Heart right ventricle (tissue), 16 donors: ENCODE data around the gene FOXC1. TPM values are rescaled to one million over a fixed set of nuclear protein-coding genes. Genes with fewer than 3 reads are reported as not detected.

Source experiments
- ATAC-seq, 8 donors: fragments of 200-7000 bp; cut with Tn5 transposase; one replicate each; pipeline ENCODE4 v1.9.1; 2020; ENCODE audit warnings: mild to moderate bottlenecking in 8 of 8, moderate library complexity in 8 of 8, moderate number of reproducible peaks in 1 of 8
- DNase-seq, 2 donors: peaks; one replicate each; pipeline ENCODE4 v3.0.0-alpha.2; 2020
- H3K27ac ChIP-seq, 10 donors: fragments of 200-600 bp; sonication (generic) in 2 of 10; one replicate each; pipeline versions ENCODE4 v1.5.0 to v1.8.0; 2020 to 2022; ENCODE audit warnings: mild to moderate bottlenecking in 3 of 10
- H3K27me3 ChIP-seq, 7 donors: fragments of 200-600 bp; one replicate each; pipeline ENCODE4 v1.8.0; 2021 to 2022; ENCODE audit warnings: mild to moderate bottlenecking in 2 of 7
- H3K36me3 ChIP-seq, 9 donors: fragments of 200-600 bp; sonication (generic) in 1 of 9; one replicate each; pipeline versions ENCODE4 v1.5.0 to v1.8.0; 2020 to 2022; ENCODE audit warnings: mild to moderate bottlenecking in 2 of 9
- H3K4me1 ChIP-seq, 9 donors: fragments of 200-600 bp; sonication (generic) in 1 of 9; one replicate each; pipeline versions ENCODE4 v1.5.0 to v1.8.0; 2020 to 2022; ENCODE audit warnings: mild to moderate bottlenecking in 4 of 9
- H3K4me3 ChIP-seq, 10 donors: fragments of 200-600 bp; sonication (generic) in 2 of 10; one replicate each; pipeline versions ENCODE4 v1.5.0 to v1.8.0; 2020 to 2022; ENCODE audit warnings: mild to moderate bottlenecking in 7 of 10, moderate library complexity in 2 of 10
- H3K9me3 ChIP-seq, 11 donors: fragments of 200-600 bp in 10 of 11; sonication (generic) in 2 of 11; one replicate each; pipeline versions ENCODE4 v1.5.0 to v1.8.0; 2013 to 2022; ENCODE audit warnings: mild to moderate bottlenecking in 2 of 11, control low read depth in 1 of 11, moderate library complexity in 1 of 11
- CTCF ChIP-seq, 9 donors: fragments of 200-600 bp; sonication (generic) in 2 of 9; IDR thresholded peaks; one replicate each; pipeline versions ENCODE4 v1.5.0 to v1.8.0; 2021 to 2022; ENCODE audit warnings: antibody characterized with exemption in 9 of 9, mild to moderate bottlenecking in 5 of 9, moderate library complexity in 1 of 9
- WGBS, 2 donors: extraction: QIAGEN DNeasy Blood & Tissue Kit; methylation state at CpG; one replicate each; pipeline ENCODE4 v1.1.7; 2013; ENCODE audit warnings: inconsistent platforms in 1 of 2; 5-methylcytosine and 5-hydroxymethylcytosine counted together
- intact Hi-C, 10 donors: fragments of 100-400 bp; cut with DNase I; formaldehyde crosslinking; loops; one replicate each; pipeline versions ENCODE4 v1.11.1 to v1.14.2; 2022
- polyA plus RNA-seq, 2 donors: library from polyadenylated mRNA; stranded (reverse); fragments of 200-250 nt; gene quantifications; one replicate each; pipeline ENCODE4 v1.2.3, GENCODE V29; 2013
- total RNA-seq, 10 donors: library from RNA; stranded (reverse); fragmentation: NEBNext Ultra II Directional in 3 of 10; extraction: Animal tissue kit (Norgen Biotek cat#: 25700) in 3 of 10; gene quantifications; one replicate each; pipeline versions ENCODE4 v1.2.1 to v1.2.4, GENCODE V29; 2021 to 2023
- donor health status: Arrhythmogenic right ventricular cardiomyopathy.
- donor health status: ischemic (EF 13 %, LVEDD 7.1; RV severe dilation, severe dysfunction).
- donor health status: healthy with polysubstance abuse.
- donor health status: DM: no; HTN: yes; CAD: no.
- donor health status: DM: no; HTN: no; CAD: no.
- donor health status: ischemic (EF 25% LVEDD 6.9; RV normal size, moderate dysfunction).
- donor health status: ischemic (EF 25% LVEDD 5.7; RV mildly dilated, moderate dysfunction).
- donor health status: healthy.
- donor health status: DM: yes; HTN: yes; CAD: no.
- donor health status: Ischemic cardiomyopathy.
- donor health status: ischemic (EF 35%, LVEDD 5.7; RV mildly dilated, moderate dysfunction).
- donor health status: nonischemic (EF 11% LVEDD 7.7; RV severe dilation, severe dysfunction).
- donor health status: DM: yes; HTN: yes; CAD: no.
- donor health status: PGD.
- donor health status: ischemic (EF 29% LVEDD 5.4; RV normal size, mild dysfunction).
- donor health status: nonischemic (EF 23%, LVEDD 6.1; RV moderate dilation, normal function).

Gene FOXC1
- total and polyA plus RNA-seq, 12 donors: 2.8 to 7.4 (median 4.0) TPM

DNA sequence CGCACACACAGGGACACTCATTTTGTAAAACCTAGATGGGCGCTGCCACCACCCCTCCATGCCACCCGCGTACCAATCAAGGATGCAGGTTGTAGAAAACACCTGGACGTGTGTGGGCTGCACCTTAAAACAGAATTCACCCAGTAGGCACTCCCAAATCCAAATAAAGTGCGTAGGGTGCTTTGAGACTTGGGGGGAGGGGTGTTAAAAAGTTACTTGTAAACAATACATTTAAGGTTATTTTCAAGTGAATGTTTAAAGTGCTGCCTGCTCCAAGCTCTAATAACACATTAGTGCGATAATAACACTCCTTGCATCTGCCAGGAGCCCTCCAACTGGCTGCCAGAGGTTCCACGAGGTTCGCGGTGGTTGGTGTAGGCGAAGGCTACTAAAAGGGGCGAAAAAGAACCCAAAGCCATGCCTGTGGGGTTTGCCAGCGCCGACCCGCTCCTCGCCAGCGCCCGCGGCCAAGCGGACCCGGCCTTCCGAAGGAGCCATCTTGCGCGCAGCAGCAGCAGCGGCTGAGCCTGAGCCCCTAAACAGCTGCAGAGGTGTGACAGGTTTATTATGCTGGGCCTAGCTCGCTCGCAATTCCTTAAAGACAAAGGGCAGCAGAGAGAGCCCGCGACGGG, 11.5 kb downstream of the FOXC1 start:
- Histone ChIP-seq H3K36me3 (no peaks in the 10 kb centered on the region), H3K27me3 (peaks cover 0 to 100% (median 52%) of the 10 kb centered on the region in 7 donors), H3K4me3 (no peak overlapping the region), H3K4me1 (peaks cover 0 to 38% (median 15%) of the 10 kb centered on the region in 9 donors), H3K9me3 (no peaks in the 10 kb centered on the region), H3K27ac (no peak overlapping the region)
- ATAC-seq: no peak
- TF ChIP-seq CTCF (IDR thresholded peaks at IDR 0.05): no peak
- WGBS, 2 donors: 83 to 85% methylated on average over 30 of the region's 30 CpGs
- intact Hi-C loops: loop anchor here in 1 of 10 donors (5.0 kb wide), 1 partner anchor 481 kb away; no protein-coding TSS in a partner anchor
- DNase-seq: no peak

DNA sequence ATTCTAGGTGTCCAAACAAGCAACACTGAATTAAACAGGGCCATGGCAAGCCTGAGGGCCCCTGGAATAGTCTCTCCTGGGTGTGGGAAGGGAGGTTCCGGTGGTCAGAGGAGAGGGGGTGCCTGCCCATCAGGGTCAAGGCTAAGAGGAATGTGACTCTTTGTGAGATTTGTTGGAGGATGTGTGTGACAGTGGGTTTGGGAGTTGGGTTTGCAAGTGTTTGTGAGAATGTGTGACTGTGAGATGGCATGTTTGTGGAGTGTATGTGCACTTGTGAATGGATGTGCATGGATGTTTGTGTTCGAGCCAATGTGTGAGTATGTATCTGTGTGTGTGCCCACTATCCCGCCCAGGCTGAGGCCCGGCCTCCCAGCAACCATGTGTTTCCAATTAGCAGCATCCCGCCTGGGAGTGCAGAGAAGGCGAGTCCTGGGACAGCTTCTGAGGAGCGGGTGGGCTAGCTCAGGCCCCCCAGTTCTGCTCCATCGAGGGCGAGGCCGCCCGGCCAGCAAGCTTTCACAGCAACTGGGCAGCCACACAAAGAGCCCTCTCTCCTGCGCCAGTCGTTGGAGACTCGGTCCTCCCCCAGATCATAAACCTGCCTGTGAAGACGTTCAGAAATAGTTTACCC, 12.6 kb downstream of the FOXC1 start:
- Histone ChIP-seq H3K27me3 (peaks cover 0 to 100% (median 58%) of the 10 kb centered on the region in 7 donors), H3K4me3 (no peak overlapping the region), H3K9me3 (no peaks in the 10 kb centered on the region), H3K36me3 (no peaks in the 10 kb centered on the region), H3K27ac (no peak overlapping the region), H3K4me1 (peaks cover 0 to 50% (median 26%) of the 10 kb centered on the region in 9 donors)
- DNase-seq: no peak
- intact Hi-C loops: loop anchor here in 1 of 10 donors (5.0 kb wide), 1 partner anchor 480 kb away; no protein-coding TSS in a partner anchor
- no peak for ATAC-seq
- no peak for TF ChIP-seq CTCF (IDR thresholded peaks at IDR 0.05)
- WGBS, 2 donors: 86 to 89% methylated on average over 15 of the region's 15 CpGs

DNA sequence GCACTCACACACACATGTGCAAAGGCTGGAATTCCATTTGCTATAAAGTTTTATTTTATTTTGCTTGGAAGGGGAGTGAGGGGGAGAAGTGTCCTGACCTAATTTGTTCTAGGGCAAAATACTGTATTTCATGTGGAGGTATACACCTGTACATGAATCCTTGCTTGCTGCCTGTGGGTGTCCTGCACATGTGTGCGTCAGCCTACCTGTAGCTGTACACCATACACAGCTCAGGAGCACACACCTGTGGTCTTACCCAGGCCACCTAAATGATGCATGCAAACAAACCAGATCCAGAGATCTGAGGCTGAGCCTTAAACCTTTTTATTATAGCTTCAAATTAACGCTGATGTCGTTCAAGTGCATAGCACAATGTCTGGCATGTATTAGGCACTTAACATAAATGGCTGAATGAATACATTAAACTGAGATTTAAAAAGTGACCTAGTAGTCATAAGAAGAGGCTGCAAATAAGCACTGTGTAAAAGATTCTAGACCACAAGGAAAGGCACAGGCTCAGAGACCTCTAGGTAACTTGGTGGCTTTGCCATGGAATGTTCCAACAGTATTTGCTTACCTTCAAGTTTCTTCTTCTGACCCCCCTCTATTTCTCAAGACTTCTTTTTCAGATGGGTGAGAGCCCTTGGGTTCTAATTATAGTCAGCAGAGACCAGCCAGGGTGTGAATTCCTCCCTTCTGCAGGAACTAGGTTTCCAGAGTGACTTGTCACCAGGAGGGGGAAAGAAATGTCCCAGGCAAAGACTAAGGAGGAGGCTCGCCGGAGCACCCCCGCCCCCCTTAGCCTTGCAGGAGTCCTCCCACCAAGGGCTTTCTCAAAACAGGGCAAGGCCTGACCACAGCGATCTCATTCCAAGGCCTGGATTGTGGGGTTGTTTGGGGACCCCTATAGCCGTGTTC, 13.4 kb downstream of the FOXC1 start:
- no peak for TF ChIP-seq CTCF (IDR thresholded peaks at IDR 0.05)
- ATAC-seq (no peak), DNase-seq (no peak)
- WGBS, 2 donors: 92 to 94% methylated on average over 8 of the region's 8 CpGs
- intact Hi-C loops: loop anchor here in 1 of 10 donors (5.0 kb wide), 1 partner anchor 479 kb away; no protein-coding TSS in a partner anchor
- Histone ChIP-seq H3K27ac (peak overlapping the region in 1 of 10 donors; percentile 88), H3K9me3 (no peaks in the 10 kb centered on the region), H3K36me3 (no peaks in the 10 kb centered on the region), H3K27me3 (peaks cover 0 to 100% (median 58%) of the 10 kb centered on the region in 7 donors), H3K4me1 (peaks cover 0 to 58% (median 29%) of the 10 kb centered on the region in 9 donors), H3K4me3 (peak overlapping the region in 3 of 10 donors; percentile 62 to 81 (median 74))

DNA sequence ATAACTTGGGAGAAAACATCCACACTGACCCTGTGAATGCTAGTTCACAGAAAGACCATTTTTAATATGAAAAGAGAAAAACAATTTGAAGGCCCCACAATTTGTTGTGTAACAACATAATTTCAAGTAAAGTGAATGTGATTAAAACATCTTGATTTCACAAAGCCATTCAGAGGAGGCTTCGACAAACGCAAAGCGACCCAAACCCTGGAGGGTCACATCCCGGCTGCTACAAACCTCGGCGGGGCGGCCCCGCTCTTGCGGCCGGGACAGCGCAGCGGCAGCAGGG, 14.0 kb downstream of the FOXC1 start:
- Histone ChIP-seq H3K4me3 (peak overlapping the region in 9 of 10 donors; percentile 48 to 81 (median 63)), H3K27ac (peak overlapping the region in 6 of 10 donors; percentile 71 to 88 (median 80)), H3K9me3 (no peaks in the 10 kb centered on the region), H3K36me3 (no peaks in the 10 kb centered on the region), H3K27me3 (peaks cover 0 to 100% (median 57%) of the 10 kb centered on the region in 7 donors), H3K4me1 (peaks cover 0 to 61% (median 29%) of the 10 kb centered on the region in 9 donors)
- no peak for TF ChIP-seq CTCF (IDR thresholded peaks at IDR 0.05)
- DNase-seq: no peak
- no peak for ATAC-seq
- WGBS, 2 donors: 67 to 72% methylated on average over 12 of the region's 12 CpGs
- intact Hi-C loops: loop anchor here in 1 of 10 donors (5.0 kb wide), 1 partner anchor 479 kb away; no protein-coding TSS in a partner anchor
